ENCODE measurements around the gene ZNF580.

Gene ZNF580

GRCh38 chr19:55679343-55680257 is 38.8 kb downstream of the ZNF580 start:
- DNase-seq (ENCODE audit: low spot score) = no peak

- DNase-seq (ENCODE audit: low spot score) = no peak
These were observed 39.7 kb downstream of the ZNF580 start for GRCh38 chr19:55680339-55681130.

GRCh38 chr19:55681131-55682092 is 40.6 kb downstream of the ZNF580 start:
- no peak for DNase-seq (ENCODE audit: low spot score)

- no peak for DNase-seq (ENCODE audit: low spot score)
These were observed 42.9 kb downstream of the ZNF580 start for GRCh38 chr19:55683449-55684261.

- DNase-seq (ENCODE audit: low spot score) = no peak
These were observed 44.3 kb downstream of the ZNF580 start for GRCh38 chr19:55684946-55685681.

- no peak for DNase-seq (ENCODE audit: low spot score)
These were observed 45.0 kb downstream of the ZNF580 start for GRCh38 chr19:55685776-55686175.

GRCh38 chr19:55686311-55687050 is 45.7 kb downstream of the ZNF580 start:
- no peak for DNase-seq (ENCODE audit: low spot score)

GRCh38 chr19:55687281-55688201 is 46.7 kb downstream of the ZNF580 start:
- no peak for DNase-seq (ENCODE audit: low spot score)

- DNase-seq (ENCODE audit: low spot score) = peak; percentile 68
These were observed 47.8 kb downstream of the ZNF580 start for GRCh38 chr19:55688422-55689218.

- no peak for DNase-seq (ENCODE audit: low spot score)
These were observed 48.8 kb downstream of the ZNF580 start for GRCh38 chr19:55689411-55690108.

GRCh38 chr19:55690109-55690768 is 49.4 kb downstream of the ZNF580 start:
- DNase-seq (ENCODE audit: low spot score) = no peak

GRCh38 chr19:55690769-55691545 is 50.2 kb downstream of the ZNF580 start:
- DNase-seq (ENCODE audit: low spot score) = no peak

GRCh38 chr19:55691561-55692481 is 51.0 kb downstream of the ZNF580 start:
- DNase-seq (ENCODE audit: low spot score) = no peak

GRCh38 chr19:55692681-55693081 is 51.9 kb downstream of the ZNF580 start:
- DNase-seq (ENCODE audit: low spot score) = no peak

All from SW480 (cell line).